Neuronal stem cell (in vitro differentiated cells): Measurements from ENCODE around the gene TRMT44. TPM values are rescaled to one million over a fixed set of nuclear protein-coding genes. Genes with fewer than 3 reads are reported as not detected.
A peak's percentile ranks its signal among the peaks of the same experiment; 100 is the strongest.

Experiments used
- DNase-seq: peaks from one replicate; pipeline ENCODE4 v3.0.0-alpha.2; 2013; ENCODE audit warnings: low spot score
- H2AFZ ChIP-seq: one replicate; pipeline ENCODE4 v1.6.1; 2013; ENCODE audit warnings: mild to moderate bottlenecking, low read length, inconsistent platforms
- H2AK5ac ChIP-seq: 2 replicates; pipeline ENCODE4 v1.6.1; 2013; ENCODE audit warnings: low read depth, mild to moderate bottlenecking, inconsistent platforms, low read length, moderate library complexity, mixed read lengths
- H2BK120ac ChIP-seq: 2 replicates; pipeline ENCODE4 v1.6.1; 2013; ENCODE audit warnings: low read depth, mild to moderate bottlenecking, inconsistent platforms, low read length, moderate library complexity, mixed read lengths
- H2BK12ac ChIP-seq: one replicate; pipeline ENCODE4 v1.6.1; 2013; ENCODE audit warnings: low read length, inconsistent platforms
- H2BK15ac ChIP-seq: 2 replicates; pipeline ENCODE4 v1.6.1; 2013; ENCODE audit warnings: mild to moderate bottlenecking, low read length, inconsistent platforms, mixed read lengths
- H2BK5ac ChIP-seq: one replicate; pipeline ENCODE4 v1.6.1; 2013; ENCODE audit warnings: inconsistent platforms, mild to moderate bottlenecking, low read length, moderate library complexity
- H3K14ac ChIP-seq: one replicate; pipeline ENCODE4 v1.6.1; 2013; ENCODE audit warnings: low read length, inconsistent platforms
- H3K18ac ChIP-seq: 2 replicates; pipeline ENCODE4 v1.6.1; 2013; ENCODE audit warnings: low read length, inconsistent platforms
- H3K23ac ChIP-seq: 2 replicates; pipeline ENCODE4 v1.6.1; 2013; ENCODE audit warnings: low read depth, mild to moderate bottlenecking, mixed read lengths, low read length, inconsistent platforms; ENCODE audit not compliant: poor library complexity
- H3K27ac ChIP-seq: replicated peaks from 3 replicates; pipeline ENCODE4 v1.5.1; 2013; ENCODE audit warnings: low read length, inconsistent platforms
- H3K27me3 ChIP-seq, 3 experiments: 2 replicates each; pipeline ENCODE4 v1.6.1; 2013; ENCODE audit warnings: low read length in 3 of 3, mild to moderate bottlenecking in 2 of 3, inconsistent platforms in 1 of 3, low read depth in 1 of 3, mixed read lengths in 1 of 3, moderate library complexity in 1 of 3; ENCODE audit not compliant: control insufficient read depth in 3 of 3, insufficient read depth in 3 of 3
- H3K36me3 ChIP-seq, 2 donors: replicated peaks in 1 of 2; 2 replicates each; pipeline ENCODE4 v1.6.1; 2013; ENCODE audit warnings: low read length in 2 of 2; ENCODE audit not compliant: control insufficient read depth in 2 of 2, insufficient read depth in 2 of 2
- H3K4ac ChIP-seq: 2 replicates; pipeline ENCODE4 v1.6.1; 2013; ENCODE audit warnings: inconsistent platforms, mild to moderate bottlenecking, low read length, moderate library complexity
- H3K4me1 ChIP-seq, 2 donors: 1 replicate in 1 of 2; 2 replicates in 1 of 2; pipeline ENCODE4 v1.6.1; 2013; ENCODE audit warnings: low read length in 2 of 2, low read depth in 1 of 2; ENCODE audit not compliant: control insufficient read depth in 2 of 2, insufficient read depth in 1 of 2
- H3K4me2 ChIP-seq: one replicate; pipeline ENCODE4 v1.6.1; 2013; ENCODE audit warnings: mild to moderate bottlenecking, low read length, inconsistent platforms; ENCODE audit not compliant: insufficient read depth, poor library complexity, severe bottlenecking
- H3K4me3 ChIP-seq, 2 donors: 2 replicates each; pipeline ENCODE4 v1.5.1; 2013; ENCODE audit warnings: low read length in 2 of 2, mild to moderate bottlenecking in 2 of 2, inconsistent platforms in 1 of 2, moderate library complexity in 1 of 2
- H3K79me1 ChIP-seq: one replicate; pipeline ENCODE4 v1.6.1; 2013; ENCODE audit warnings: low read depth, mild to moderate bottlenecking, inconsistent platforms, low read length, moderate library complexity
- H3K9ac ChIP-seq: one replicate; pipeline ENCODE4 v1.6.1; 2013; ENCODE audit warnings: mild to moderate bottlenecking, low read depth, low read length, inconsistent platforms; ENCODE audit not compliant: poor library complexity
- H3K9me3 ChIP-seq, 2 donors: replicated peaks in 1 of 2; 2 replicates each; pipeline versions ENCODE3 to v1.6.1; 2013; ENCODE audit warnings: low read length in 2 of 2, mild to moderate bottlenecking in 2 of 2, inconsistent platforms in 1 of 2, low read depth in 1 of 2, mixed read lengths in 1 of 2, moderate library complexity in 1 of 2; ENCODE audit not compliant: control insufficient read depth in 2 of 2, insufficient read depth in 1 of 2
- H4K8ac ChIP-seq: one replicate; pipeline ENCODE4 v1.6.1; 2013; ENCODE audit warnings: low read depth, mild to moderate bottlenecking, inconsistent platforms, low read length, moderate library complexity
- H4K91ac ChIP-seq: one replicate; pipeline ENCODE4 v1.6.1; 2013; ENCODE audit warnings: low read length, low read depth, mild to moderate bottlenecking, inconsistent platforms; ENCODE audit not compliant: poor library complexity
- WGBS, 2 donors: extraction: QIAGEN DNeasy Blood & Tissue Kit; methylation state at CpG; one replicate each; pipeline ENCODE4 v1.1.7; 2013; ENCODE audit warnings: missing lambda C conversion rate in 2 of 2, mixed read lengths in 1 of 2; ENCODE audit not compliant: insufficient read length in 2 of 2, insufficient replicate concordance in 1 of 2; ENCODE audit errors: extremely low coverage in 2 of 2; 5-methylcytosine and 5-hydroxymethylcytosine counted together
- polyA plus RNA-seq, 2 experiments: library from polyadenylated mRNA; stranded (reverse); fragments of 200-250 nt; gene quantifications; one replicate each; pipeline ENCODE4 v1.2.3, GENCODE V29; 2013

Gene TRMT44, protein sequence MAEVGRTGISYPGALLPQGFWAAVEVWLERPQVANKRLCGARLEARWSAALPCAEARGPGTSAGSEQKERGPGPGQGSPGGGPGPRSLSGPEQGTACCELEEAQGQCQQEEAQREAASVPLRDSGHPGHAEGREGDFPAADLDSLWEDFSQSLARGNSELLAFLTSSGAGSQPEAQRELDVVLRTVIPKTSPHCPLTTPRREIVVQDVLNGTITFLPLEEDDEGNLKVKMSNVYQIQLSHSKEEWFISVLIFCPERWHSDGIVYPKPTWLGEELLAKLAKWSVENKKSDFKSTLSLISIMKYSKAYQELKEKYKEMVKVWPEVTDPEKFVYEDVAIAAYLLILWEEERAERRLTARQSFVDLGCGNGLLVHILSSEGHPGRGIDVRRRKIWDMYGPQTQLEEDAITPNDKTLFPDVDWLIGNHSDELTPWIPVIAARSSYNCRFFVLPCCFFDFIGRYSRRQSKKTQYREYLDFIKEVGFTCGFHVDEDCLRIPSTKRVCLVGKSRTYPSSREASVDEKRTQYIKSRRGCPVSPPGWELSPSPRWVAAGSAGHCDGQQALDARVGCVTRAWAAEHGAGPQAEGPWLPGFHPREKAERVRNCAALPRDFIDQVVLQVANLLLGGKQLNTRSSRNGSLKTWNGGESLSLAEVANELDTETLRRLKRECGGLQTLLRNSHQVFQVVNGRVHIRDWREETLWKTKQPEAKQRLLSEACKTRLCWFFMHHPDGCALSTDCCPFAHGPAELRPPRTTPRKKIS
- polyA plus RNA-seq (2013, experiment 1 of 2): 5.4 TPM
- polyA plus RNA-seq (2013, experiment 2 of 2): 4.4 TPM

DNA sequence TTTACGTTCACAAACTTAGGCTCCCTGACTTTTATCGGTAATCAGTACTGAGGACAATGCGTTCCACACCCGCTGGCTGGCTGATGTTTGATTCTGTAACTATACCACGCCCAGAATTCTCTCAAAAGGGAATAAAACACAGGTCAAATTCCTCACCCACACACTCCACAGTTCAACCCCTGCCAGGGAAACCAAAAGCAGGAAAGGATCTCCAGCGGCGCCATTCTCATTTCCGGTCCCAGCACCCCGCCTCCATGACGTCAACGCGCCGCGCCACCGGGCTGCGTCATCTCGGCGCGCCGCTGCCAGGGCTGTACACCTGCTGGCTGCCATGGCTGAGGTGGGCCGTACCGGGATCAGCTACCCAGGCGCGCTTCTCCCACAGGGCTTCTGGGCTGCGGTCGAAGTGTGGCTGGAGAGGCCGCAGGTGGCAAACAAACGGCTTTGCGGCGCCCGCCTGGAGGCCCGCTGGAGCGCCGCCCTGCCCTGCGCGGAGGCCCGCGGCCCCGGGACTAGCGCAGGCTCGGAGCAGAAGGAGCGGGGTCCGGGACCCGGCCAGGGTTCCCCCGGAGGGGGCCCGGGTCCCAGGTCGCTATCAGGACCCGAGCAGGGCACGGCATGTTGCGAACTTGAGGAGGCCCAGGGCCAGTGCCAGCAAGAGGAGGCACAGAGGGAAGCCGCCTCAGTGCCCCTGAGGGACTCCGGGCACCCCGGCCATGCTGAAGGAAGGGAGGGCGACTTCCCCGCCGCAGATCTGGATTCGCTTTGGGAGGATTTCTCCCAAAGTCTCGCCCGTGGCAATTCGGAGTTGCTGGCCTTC is at the start of gene TRMT44, which contains the start of gene ACOX3:
TSS of gene TRMT44 (plus strand) at position 286 of the 820 bp plus-strand sequence. CDS start at position 332, 46 bp downstream.
TSS of gene ACOX3 (minus strand) at position 232 of the 820 bp plus-strand sequence. CDS start 24,202 bp downstream, outside the sequence.
- no peak within 1 kb of the TSS for H3K4ac ChIP-seq
- H3K27ac ChIP-seq: peak within 1 kb of the TSS; percentile 8
- H3K23ac ChIP-seq: peak within 1 kb of the TSS; percentile 98
- H3K4me1 ChIP-seq: peaks cover 11 to 15% of the 10 kb centered on the region in 2 donors
- no peak within 1 kb of the TSS for H4K8ac ChIP-seq
- H3K4me3 ChIP-seq: peak within 1 kb of the TSS; percentile 78 to 94
- H3K14ac ChIP-seq: no peak within 1 kb of the TSS
- no peak within 1 kb of the TSS for H2BK5ac ChIP-seq
- no peak within 1 kb of the TSS for H2BK120ac ChIP-seq
- H4K91ac ChIP-seq: no peak within 1 kb of the TSS
- peaks cover 12% of the 10 kb centered on the region for H3K79me1 ChIP-seq
- peak within 1 kb of the TSS; percentile 96 for H2AFZ ChIP-seq
- no CpG with 5 or more reads among the region's 60 CpGs for WGBS, 2 donors
- H2BK12ac ChIP-seq: no peak within 1 kb of the TSS
- H3K27me3 ChIP-seq: no peaks in the 10 kb centered on the region
- peaks cover 0 to 3% of the 10 kb centered on the region in 2 donors for H3K36me3 ChIP-seq
- H3K4me2 ChIP-seq: peak within 1 kb of the TSS; percentile 84
- peak within 1 kb of the TSS; percentile 87 for H3K18ac ChIP-seq
- H3K9ac ChIP-seq: peak within 1 kb of the TSS; percentile 86
- peaks cover 0 to 3% of the 10 kb centered on the region in 2 donors for H3K9me3 ChIP-seq
- H2AK5ac ChIP-seq: peak within 1 kb of the TSS; percentile 14
- H2BK15ac ChIP-seq: no peak within 1 kb of the TSS
- peak; percentile 93 for DNase-seq

DNA sequence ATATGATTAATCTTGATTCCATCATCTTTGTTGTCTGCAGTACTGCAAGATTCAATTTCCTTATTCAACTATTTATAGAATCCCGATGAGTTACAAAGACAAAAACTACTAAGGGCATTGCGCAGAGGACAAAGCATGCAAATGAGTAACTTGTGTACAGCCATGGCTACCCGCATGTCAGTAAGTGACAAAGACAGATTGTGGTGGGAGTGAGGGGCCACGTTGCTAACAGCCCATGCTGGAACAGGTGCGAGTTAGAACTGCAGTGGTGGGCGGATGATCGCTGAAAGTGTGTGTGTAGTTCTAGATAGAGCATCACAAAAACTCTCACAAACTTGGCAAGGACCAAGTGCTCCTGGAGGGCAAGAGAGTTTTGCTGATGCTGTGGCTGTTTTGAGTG is 49.5 kb upstream of the TRMT44 start:
- peaks cover 17 to 22% of the 10 kb centered on the region in 2 donors for H3K4me1 ChIP-seq
- no peak overlapping the region for H2AFZ ChIP-seq
- no peak overlapping the region for H2BK15ac ChIP-seq
- no peak overlapping the region for H3K14ac ChIP-seq
- no peaks in the 10 kb centered on the region for H3K9me3 ChIP-seq
- no peaks in the 10 kb centered on the region for H3K27me3 ChIP-seq
- no peak overlapping the region for H4K91ac ChIP-seq
- no peak overlapping the region for H2BK120ac ChIP-seq
- no peak overlapping the region for H3K4me2 ChIP-seq
- H3K27ac ChIP-seq: no peak overlapping the region
- no peak overlapping the region for H3K4me3 ChIP-seq
- H2BK12ac ChIP-seq: no peak overlapping the region
- no peak overlapping the region for H3K18ac ChIP-seq
- H2AK5ac ChIP-seq: no peak overlapping the region
- peaks cover 5 to 18% of the 10 kb centered on the region in 2 donors for H3K36me3 ChIP-seq
- H3K79me1 ChIP-seq: peaks cover 2% of the 10 kb centered on the region
- no peak overlapping the region for H4K8ac ChIP-seq
- H3K9ac ChIP-seq: no peak overlapping the region
- DNase-seq: no peak
- no peak overlapping the region for H2BK5ac ChIP-seq
- H3K4ac ChIP-seq: no peak overlapping the region
- no CpG with 5 or more reads among the region's 7 CpGs for WGBS, 2 donors
- H3K23ac ChIP-seq: no peak overlapping the region

DNA sequence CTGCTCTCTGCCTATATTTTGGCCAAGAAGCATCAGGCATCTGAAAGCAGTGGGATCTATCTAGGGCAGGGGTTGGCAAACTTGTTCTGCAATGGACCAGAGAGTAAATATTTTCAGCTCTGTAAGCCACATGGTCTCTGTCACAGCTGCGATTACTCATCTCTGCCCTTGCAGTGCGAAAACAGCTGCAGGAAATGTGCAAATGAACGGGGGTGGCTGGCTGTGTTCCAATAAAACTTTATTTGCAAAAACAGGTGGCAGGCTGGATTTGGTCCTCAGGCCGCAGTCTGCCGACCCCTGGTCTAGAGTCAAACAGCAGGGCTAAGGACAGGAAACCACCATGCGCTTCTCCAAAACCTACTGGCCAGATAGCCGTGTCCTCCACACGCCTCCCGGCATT is 48.6 kb upstream of the TRMT44 start:
- no peak overlapping the region for H3K4me3 ChIP-seq

More for the DNA sequence above, 48.6 kb upstream of the TRMT44 start:
- Histone ChIP-seq H3K23ac (no peak overlapping the region), H3K4me1 (peaks cover 17 to 22% of the 10 kb centered on the region in 2 donors), H3K9ac (no peak overlapping the region), H4K8ac (no peak overlapping the region), H3K14ac (no peak overlapping the region), H4K91ac (no peak overlapping the region), H2BK12ac (no peak overlapping the region), H3K4me2 (no peak overlapping the region), H3K36me3 (peaks cover 4 to 13% of the 10 kb centered on the region in 2 donors), H3K27me3 (no peaks in the 10 kb centered on the region), H2BK5ac (no peak overlapping the region), H2BK15ac (no peak overlapping the region), H2AK5ac (no peak overlapping the region), H3K4ac (no peak overlapping the region), H2AFZ (no peak overlapping the region), H3K27ac (no peak overlapping the region), H3K9me3 (no peaks in the 10 kb centered on the region), H3K18ac (peak overlapping the region; percentile 1), H2BK120ac (no peak overlapping the region), H3K79me1 (peaks cover 2% of the 10 kb centered on the region)
- no peak for DNase-seq
- no CpG with 5 or more reads among the region's 9 CpGs for WGBS, 2 donors
